ENCODE results near the gene EZH2.

DNA sequence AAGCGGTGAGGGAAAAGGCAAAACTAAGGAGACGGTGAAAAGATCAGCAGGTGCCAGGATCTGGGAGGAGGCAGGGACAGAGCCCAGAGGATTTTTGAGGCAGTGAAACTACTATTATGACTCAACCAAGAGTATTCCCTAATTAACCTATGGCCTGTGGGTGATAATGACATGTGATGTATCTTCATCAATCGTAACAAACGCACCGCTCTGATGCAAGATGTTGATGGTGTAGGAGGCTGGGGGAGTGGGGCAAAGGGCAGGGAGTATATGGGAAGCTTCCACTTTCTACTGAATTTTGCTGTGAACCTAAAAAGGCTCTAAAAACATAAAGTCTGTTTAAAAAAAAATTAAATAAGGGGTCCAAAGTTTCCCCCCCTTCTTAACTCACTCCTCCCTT lies 25.5 kb upstream of the EZH2 start:
- TF ChIP-seq, protein P1, sequence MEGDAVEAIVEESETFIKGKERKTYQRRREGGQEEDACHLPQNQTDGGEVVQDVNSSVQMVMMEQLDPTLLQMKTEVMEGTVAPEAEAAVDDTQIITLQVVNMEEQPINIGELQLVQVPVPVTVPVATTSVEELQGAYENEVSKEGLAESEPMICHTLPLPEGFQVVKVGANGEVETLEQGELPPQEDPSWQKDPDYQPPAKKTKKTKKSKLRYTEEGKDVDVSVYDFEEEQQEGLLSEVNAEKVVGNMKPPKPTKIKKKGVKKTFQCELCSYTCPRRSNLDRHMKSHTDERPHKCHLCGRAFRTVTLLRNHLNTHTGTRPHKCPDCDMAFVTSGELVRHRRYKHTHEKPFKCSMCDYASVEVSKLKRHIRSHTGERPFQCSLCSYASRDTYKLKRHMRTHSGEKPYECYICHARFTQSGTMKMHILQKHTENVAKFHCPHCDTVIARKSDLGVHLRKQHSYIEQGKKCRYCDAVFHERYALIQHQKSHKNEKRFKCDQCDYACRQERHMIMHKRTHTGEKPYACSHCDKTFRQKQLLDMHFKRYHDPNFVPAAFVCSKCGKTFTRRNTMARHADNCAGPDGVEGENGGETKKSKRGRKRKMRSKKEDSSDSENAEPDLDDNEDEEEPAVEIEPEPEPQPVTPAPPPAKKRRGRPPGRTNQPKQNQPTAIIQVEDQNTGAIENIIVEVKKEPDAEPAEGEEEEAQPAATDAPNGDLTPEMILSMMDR (IDR thresholded peaks at IDR 0.05; ENCODE audit: borderline replicate concordance, extremely low read depth, low read length, poor library complexity, severe bottlenecking) = no peak
- no peak for TF ChIP-seq EZH2 (IDR thresholded peaks at IDR 0.05; ENCODE audit: borderline replicate concordance, low read depth, low read length, severe bottlenecking)

Measured in DND-41 (cell line).